BLaER1 (cell line): ENCODE results near the gene EIF4G1.
"Not testable (repeated sequence)": the region's sequence is repeated elsewhere in the genome, so short reads cannot be mapped to it uniquely, and the experiment has no call there.

Experiments
- H3K27ac ChIP-seq: shearing (Covaris generic); formaldehyde crosslinking; 2 replicates; pipeline ENCODE4 v1.8.1; 2022
- H3K27me3 ChIP-seq: shearing (Covaris generic); formaldehyde crosslinking; 2 replicates; pipeline ENCODE4 v1.8.1; 2022
- H3K36me3 ChIP-seq: shearing (Covaris generic); formaldehyde crosslinking; 2 replicates; pipeline ENCODE4 v1.8.1; 2022
- H3K4me1 ChIP-seq: shearing (Covaris generic); formaldehyde crosslinking; 2 replicates; pipeline ENCODE4 v1.8.1; 2022
- H3K4me2 ChIP-seq: shearing (Covaris generic); formaldehyde crosslinking; 2 replicates; pipeline ENCODE4 v1.8.1; 2022
- H3K4me3 ChIP-seq: shearing (Covaris generic); formaldehyde crosslinking; 2 replicates; pipeline ENCODE4 v1.8.1; 2022
- H3K9ac ChIP-seq: shearing (Covaris generic); formaldehyde crosslinking; 2 replicates; pipeline ENCODE4 v1.8.1; 2022
- H3K9me3 ChIP-seq: shearing (Covaris generic); formaldehyde crosslinking; 2 replicates; pipeline ENCODE4 v1.8.1; 2022
- H4K20me1 ChIP-seq: shearing (Covaris generic); formaldehyde crosslinking; 2 replicates; pipeline ENCODE4 v1.8.1; 2022
- Cebpa-rat ChIP-seq: shearing (Covaris generic); IDR thresholded peaks from 2 replicates; pipeline ENCODE4 v1.8.1; 2022

The EIF4G1 gene

DNA sequence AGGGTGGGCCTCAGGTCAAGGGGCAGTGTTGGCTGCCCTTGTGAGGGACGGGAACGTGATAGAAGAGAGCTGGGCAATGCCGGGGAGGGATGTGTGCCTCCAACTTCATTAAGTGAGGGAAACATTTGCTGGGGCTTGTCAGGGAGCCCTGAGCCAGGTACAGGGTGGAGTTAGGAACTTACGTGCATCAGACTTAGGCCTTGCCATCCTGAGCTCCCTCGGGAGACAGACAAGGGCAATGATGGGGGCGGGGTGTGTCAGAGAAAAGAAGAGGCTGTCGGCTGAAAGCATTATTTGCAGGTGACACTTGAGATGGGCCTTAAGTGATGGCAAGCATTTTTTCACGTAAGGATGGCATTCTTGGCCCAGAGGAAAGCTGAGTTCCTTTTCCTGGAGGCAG is 24.6 kb downstream of the EIF4G1 start:
- Histone ChIP-seq H3K4me2 (peak overlapping the region; percentile 96), H3K9ac (peak overlapping the region; percentile 39; the same call in 1 of the 2 replicates), H3K36me3 (peaks cover 40% of the 10 kb centered on the region), H3K4me1 (peaks cover 52% of the 10 kb centered on the region), H4K20me1 (peaks cover 71% of the 10 kb centered on the region), H3K4me3 (peak overlapping the region; percentile 49), H3K27ac (no peak overlapping the region), H3K27me3 (no peaks in the 10 kb centered on the region; the same call in 1 of the 2 replicates), H3K9me3 (no peaks in the 10 kb centered on the region)
- no peak for TF ChIP-seq Cebpa-rat

DNA sequence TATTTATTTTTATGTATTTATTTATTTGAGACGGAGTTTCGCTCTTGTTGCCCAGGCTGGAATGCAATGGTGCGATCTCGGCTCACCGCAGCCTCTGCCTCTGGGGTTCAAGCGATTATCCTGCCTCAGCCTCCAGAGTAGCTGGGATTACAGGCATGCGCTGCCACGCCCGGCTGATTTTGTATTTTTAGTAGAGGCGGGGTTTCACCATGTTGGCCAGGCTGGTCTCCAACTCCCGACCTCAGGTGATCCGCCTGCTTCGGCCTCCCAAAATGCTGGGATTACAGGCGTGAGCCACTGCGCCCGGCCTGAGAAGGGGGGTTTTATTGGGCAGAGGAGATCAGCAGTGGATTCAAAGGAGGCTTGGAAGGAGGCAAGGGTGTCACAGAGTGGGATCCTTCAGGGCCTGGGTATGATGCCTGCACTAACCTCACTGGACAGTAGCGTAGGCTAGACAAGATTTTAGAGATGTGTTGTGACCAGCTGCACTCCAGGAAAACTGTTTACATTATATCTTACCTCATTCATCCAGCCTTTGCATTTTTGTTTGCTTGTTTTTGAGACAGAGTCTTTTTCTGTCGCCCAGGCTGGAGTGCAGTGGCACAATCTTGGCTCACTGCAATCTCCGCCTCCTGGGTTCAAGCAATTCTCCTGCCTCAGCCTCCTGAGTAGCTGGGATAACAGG is 25.2 kb downstream of the EIF4G1 start:
- Histone ChIP-seq H4K20me1 (peaks cover 65% of the 10 kb centered on the region), H3K9ac (peak overlapping the region; percentile 39; the same call in 1 of the 2 replicates), H3K4me1 (peaks cover 52% of the 10 kb centered on the region), H3K4me2 (peak overlapping the region; percentile 96), H3K36me3 (peaks cover 40% of the 10 kb centered on the region)
- not testable (repeated sequence) for H3K4me3 ChIP-seq, H3K27me3 ChIP-seq, H3K27ac ChIP-seq, H3K9me3 ChIP-seq

DNA sequence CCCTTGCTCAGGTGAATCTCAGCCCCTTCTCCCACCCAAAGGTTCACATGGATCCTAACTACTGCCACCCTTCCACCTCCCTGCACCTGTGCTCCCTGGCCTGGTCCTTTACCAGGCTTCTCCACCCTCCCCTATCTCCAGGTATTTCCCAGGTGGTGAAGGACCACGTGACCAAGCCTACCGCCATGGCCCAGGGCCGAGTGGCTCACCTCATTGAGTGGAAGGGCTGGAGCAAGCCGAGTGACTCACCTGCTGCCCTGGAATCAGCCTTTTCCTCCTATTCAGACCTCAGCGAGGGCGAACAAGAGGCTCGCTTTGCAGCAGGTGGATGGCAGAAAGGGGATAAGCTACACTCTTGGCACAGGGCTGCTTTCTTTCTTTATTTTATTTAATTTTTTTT is 27.5 kb downstream of the EIF4G1 start:
- no peak for TF ChIP-seq Cebpa-rat
- Histone ChIP-seq H3K27ac (no peak overlapping the region), H3K4me3 (no peak overlapping the region), H3K27me3 (no peaks in the 10 kb centered on the region; the same call in 1 of the 2 replicates), H3K4me2 (no peak overlapping the region), H3K4me1 (peaks cover 44% of the 10 kb centered on the region), H3K9ac (no peak overlapping the region), H4K20me1 (peaks cover 54% of the 10 kb centered on the region), H3K36me3 (peaks cover 46% of the 10 kb centered on the region), H3K9me3 (no peaks in the 10 kb centered on the region)

DNA sequence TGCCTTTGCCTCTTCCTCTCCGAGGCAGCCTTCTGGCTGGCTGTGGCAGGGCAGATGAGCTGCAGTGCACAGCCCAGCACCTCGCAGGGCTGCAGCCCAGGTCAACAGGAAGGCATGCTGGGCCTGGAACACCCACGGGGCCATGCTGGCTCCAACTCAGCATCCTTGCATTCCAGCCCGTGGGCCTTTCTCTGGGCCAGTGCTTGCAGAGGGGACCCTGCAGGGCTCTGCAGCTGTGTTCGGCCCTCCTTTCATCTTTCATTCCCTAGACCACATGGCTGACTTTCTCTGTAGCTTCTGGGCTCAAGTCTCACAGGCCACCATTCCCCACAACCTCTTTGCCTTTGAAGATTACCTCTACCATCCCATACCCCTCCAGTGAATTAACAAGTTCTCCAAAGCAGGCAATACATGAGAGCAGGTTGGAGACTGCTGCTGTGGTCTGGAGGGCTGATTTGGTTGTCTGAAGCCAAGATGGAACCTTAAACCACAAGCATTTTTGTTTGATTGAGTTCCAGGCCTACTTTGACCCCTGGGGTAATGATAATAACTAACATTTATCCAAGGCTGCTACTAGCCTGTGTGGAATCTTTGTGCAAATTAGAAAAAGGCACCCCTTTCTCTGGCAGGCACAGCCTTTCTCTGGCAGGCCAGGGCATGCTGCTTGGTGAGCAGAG is 28.9 kb downstream of the EIF4G1 start:
- Histone ChIP-seq H3K27me3 (no peaks in the 10 kb centered on the region; the same call in 1 of the 2 replicates), H3K4me1 (peaks cover 29% of the 10 kb centered on the region), H4K20me1 (peaks cover 40% of the 10 kb centered on the region), H3K4me2 (no peak overlapping the region), H3K4me3 (no peak overlapping the region), H3K9me3 (no peaks in the 10 kb centered on the region), H3K9ac (no peak overlapping the region), H3K27ac (no peak overlapping the region), H3K36me3 (peaks cover 54% of the 10 kb centered on the region)
- no peak for TF ChIP-seq Cebpa-rat

DNA sequence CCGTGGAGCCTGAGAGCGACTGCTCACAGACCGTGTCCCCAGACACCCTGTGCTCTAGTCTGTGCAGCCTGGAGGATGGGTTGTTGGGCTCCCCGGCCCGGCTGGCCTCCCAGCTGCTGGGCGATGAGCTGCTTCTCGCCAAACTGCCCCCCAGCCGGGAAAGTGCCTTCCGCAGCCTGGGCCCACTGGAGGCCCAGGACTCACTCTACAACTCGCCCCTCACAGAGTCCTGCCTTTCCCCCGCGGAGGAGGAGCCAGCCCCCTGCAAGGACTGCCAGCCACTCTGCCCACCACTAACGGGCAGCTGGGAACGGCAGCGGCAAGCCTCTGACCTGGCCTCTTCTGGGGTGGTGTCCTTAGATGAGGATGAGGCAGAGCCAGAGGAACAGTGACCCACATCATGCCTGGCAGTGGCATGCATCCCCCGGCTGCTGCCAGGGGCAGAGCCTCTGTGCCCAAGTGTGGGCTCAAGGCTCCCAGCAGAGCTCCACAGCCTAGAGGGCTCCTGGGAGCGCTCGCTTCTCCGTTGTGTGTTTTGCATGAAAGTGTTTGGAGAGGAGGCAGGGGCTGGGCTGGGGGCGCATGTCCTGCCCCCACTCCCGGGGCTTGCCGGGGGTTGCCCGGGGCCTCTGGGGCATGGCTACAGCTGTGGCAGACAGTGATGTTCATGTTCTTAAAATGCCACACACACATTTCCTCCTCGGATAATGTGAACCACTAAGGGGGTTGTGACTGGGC is 30.3 kb downstream of the EIF4G1 start:
- Histone ChIP-seq H3K27me3 (no peaks in the 10 kb centered on the region), H3K4me3 (no peak overlapping the region), H3K9ac (no peak overlapping the region), H3K36me3 (peaks cover 58% of the 10 kb centered on the region), H4K20me1 (peaks cover 26% of the 10 kb centered on the region), H3K27ac (no peak overlapping the region), H3K4me1 (peaks cover 15% of the 10 kb centered on the region), H3K4me2 (no peak overlapping the region), H3K9me3 (no peaks in the 10 kb centered on the region)
- no peak for TF ChIP-seq Cebpa-rat

DNA sequence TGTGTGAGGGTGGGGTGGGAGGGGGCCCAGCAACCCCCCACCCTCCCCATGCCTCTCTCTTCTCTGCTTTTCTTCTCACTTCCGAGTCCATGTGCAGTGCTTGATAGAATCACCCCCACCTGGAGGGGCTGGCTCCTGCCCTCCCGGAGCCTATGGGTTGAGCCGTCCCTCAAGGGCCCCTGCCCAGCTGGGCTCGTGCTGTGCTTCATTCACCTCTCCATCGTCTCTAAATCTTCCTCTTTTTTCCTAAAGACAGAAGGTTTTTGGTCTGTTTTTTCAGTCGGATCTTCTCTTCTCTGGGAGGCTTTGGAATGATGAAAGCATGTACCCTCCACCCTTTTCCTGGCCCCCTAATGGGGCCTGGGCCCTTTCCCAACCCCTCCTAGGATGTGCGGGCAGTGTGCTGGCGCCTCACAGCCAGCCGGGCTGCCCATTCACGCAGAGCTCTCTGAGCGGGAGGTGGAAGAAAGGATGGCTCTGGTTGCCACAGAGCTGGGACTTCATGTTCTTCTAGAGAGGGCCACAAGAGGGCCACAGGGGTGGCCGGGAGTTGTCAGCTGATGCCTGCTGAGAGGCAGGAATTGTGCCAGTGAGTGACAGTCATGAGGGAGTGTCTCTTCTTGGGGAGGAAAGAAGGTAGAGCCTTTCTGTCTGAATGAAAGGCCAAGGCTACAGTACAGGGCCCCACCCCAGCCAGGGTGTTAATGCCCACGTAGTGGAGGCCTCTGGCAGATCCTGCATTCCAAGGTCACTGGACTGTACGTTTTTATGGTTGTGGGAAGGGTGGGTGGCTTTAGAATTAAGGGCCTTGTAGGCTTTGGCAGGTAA is 31.1 kb downstream of the EIF4G1 start:
- peaks cover 12% of the 10 kb centered on the region; the same call in 1 of the 2 replicates for H3K4me1 ChIP-seq
- TF ChIP-seq Cebpa-rat, result no peak
- H3K9me3 ChIP-seq, result no peaks in the 10 kb centered on the region
- H3K27ac ChIP-seq, result no peak overlapping the region
- peak overlapping the region; percentile 7; the same call in 1 of the 2 replicates for H3K4me2 ChIP-seq
- H3K4me3 ChIP-seq, result no peak overlapping the region
- H3K9ac ChIP-seq, result 0 out of 2 replicates have a peak overlapping the region, but pooled peaks have one; percentile 10
- H4K20me1 ChIP-seq, result peaks cover 20% of the 10 kb centered on the region
- no peaks in the 10 kb centered on the region for H3K27me3 ChIP-seq
- peaks cover 63% of the 10 kb centered on the region for H3K36me3 ChIP-seq

DNA sequence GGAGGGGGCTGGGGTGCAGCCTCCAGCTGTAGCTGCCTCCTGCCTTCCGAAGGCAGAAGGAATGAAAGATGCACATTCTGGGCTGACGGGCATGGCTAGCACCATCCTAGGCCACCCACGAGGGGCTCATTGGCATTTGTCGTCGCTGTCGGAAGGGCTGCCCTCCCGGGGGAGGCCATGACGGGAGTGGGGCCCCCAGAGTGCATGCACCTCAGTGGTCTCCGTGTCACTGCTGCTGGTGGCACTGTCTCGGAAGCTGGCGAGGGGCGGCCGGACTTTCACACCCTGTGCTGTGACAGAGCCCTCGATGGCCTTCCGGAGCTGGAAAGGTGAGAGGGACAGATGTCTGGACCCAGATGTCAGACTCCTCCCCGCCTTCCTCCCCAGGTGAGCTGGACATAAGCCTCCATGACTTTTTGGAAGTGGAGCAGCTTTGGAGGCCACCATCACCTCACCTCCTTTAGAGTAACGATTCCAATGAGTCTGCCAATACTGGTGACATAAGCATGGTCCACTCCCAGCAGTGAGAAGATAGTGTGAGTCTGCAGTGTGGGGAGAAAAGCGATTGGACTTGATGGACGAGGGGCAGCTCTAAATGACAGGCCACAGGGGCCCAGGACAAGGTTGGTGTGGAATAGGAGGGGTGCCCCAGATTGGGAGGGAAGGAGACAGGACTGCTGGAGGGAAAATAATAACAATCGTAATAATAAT is 32.2 kb downstream of the EIF4G1 start:
- no peak for TF ChIP-seq Cebpa-rat
- Histone ChIP-seq H4K20me1 (peaks cover 11% of the 10 kb centered on the region), H3K9me3 (no peaks in the 10 kb centered on the region), H3K27ac (no peak overlapping the region), H3K27me3 (no peaks in the 10 kb centered on the region), H3K9ac (no peak overlapping the region), H3K4me2 (no peak overlapping the region), H3K36me3 (peaks cover 69% of the 10 kb centered on the region), H3K4me1 (peaks cover 5% of the 10 kb centered on the region; the same call in 1 of the 2 replicates), H3K4me3 (no peak overlapping the region)

DNA sequence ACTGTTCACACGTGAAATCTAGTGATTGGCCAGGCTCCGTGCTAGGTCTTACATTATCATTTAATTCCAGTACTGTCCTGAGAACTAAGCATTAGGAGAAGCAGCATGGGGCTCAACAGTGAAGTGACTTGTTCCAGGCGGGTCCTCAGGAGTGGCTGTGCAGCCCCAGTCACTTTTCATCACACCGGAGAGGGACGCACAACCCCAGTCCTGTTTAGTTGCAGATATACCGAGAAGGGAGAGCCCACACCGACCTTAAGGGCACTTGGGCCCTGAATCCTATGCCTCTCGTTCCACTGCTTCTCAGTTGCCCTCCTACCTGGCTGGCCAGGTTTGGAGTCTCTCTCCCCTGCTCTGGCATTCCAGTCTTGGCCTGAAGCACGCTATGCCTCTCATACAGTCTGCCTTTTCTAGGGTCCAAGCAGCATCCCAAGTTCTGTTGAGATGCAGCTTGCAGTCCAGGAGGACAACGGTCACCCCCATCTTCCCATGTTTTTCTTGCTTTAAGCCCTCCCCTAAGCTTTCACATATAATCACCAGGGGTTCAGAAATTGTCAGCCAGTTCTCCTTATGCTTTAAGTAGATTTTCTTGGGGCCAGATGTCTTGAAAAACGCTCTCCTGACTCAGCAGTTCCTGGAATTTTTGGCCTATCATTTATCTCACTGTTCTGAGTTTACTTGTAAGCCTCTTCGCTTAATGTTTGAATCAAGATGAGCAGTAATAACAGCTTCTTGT is 33.1 kb downstream of the EIF4G1 start:
- Histone ChIP-seq H3K27ac (no peak overlapping the region), H3K36me3 (peaks cover 69% of the 10 kb centered on the region), H3K9ac (no peak overlapping the region), H3K4me1 (peaks cover 5% of the 10 kb centered on the region; the same call in 1 of the 2 replicates), H3K4me2 (no peak overlapping the region), H3K4me3 (no peak overlapping the region), H3K27me3 (no peaks in the 10 kb centered on the region), H3K9me3 (no peaks in the 10 kb centered on the region), H4K20me1 (peaks cover 8% of the 10 kb centered on the region; the same call in 1 of the 2 replicates)
- no peak for TF ChIP-seq Cebpa-rat
